CD14-positive monocyte (primary cell): ENCODE results near the gene BRICD5. TPM values are rescaled to one million over a fixed set of nuclear protein-coding genes. Genes with fewer than 3 reads are reported as not detected.
A peak's percentile ranks its signal among the peaks of the same experiment; 100 is the strongest.

Source experiments
- DNase-seq, 3 donors: peaks; one replicate each; pipeline ENCODE4 v3.0.0-alpha.2; 2011 to 2022
- H2AFZ ChIP-seq: 2 replicates; pipeline ENCODE4 v1.6.0; 2012; ENCODE audit warnings: mild to moderate bottlenecking, low read depth, low read length, inconsistent platforms; ENCODE audit not compliant: insufficient read depth, poor library complexity, severe bottlenecking
- H3K27ac ChIP-seq, 2 donors: 1 replicate in 1 of 2; 2 replicates in 1 of 2; pipeline ENCODE4 v1.5.1; 2012 to 2013; ENCODE audit warnings: low read length in 2 of 2, control low read depth in 1 of 2, inconsistent platforms in 1 of 2, low read depth in 1 of 2, mild to moderate bottlenecking in 1 of 2
- H3K27me3 ChIP-seq, 2 donors: one replicate each; pipeline versions ENCODE4 v1.6.0 to v1.6.1; 2011 to 2013; ENCODE audit warnings: low read length in 2 of 2; ENCODE audit not compliant: control insufficient read depth in 2 of 2, insufficient read depth in 2 of 2
- H3K36me3 ChIP-seq, 2 donors: replicated peaks in 1 of 2; 1 replicate in 1 of 2; 2 replicates in 1 of 2; pipeline versions ENCODE4 v1.5.1 to v1.6.1; 2012 to 2013; ENCODE audit warnings: low read length in 2 of 2, control low read depth in 1 of 2, inconsistent platforms in 1 of 2, mild to moderate bottlenecking in 1 of 2; ENCODE audit not compliant: insufficient read depth in 2 of 2, control insufficient read depth in 1 of 2
- H3K4me1 ChIP-seq, 2 donors: 1 replicate in 1 of 2; 2 replicates in 1 of 2; pipeline versions ENCODE4 v1.5.1 to v1.6.1; 2012 to 2013; ENCODE audit warnings: low read length in 2 of 2, control low read depth in 1 of 2, inconsistent platforms in 1 of 2, mild to moderate bottlenecking in 1 of 2, moderate library complexity in 1 of 2; ENCODE audit not compliant: insufficient read depth in 2 of 2, control insufficient read depth in 1 of 2
- H3K4me2 ChIP-seq: replicated peaks from 2 replicates; pipeline ENCODE3; 2012; ENCODE audit warnings: low read length, moderate library complexity, mild to moderate bottlenecking; ENCODE audit not compliant: poor library complexity, severe bottlenecking; ENCODE audit errors: extremely low read depth
- H3K4me3 ChIP-seq, 3 experiments: fragments of 200-600 bp in 1 of 3; sonication (generic) in 1 of 3; replicated peaks in 1 of 3; 1 replicate in 2 of 3; 2 replicates in 1 of 3; pipeline ENCODE4 v1.5.1; 2011 to 2013; ENCODE audit warnings: low read length in 3 of 3, mild to moderate bottlenecking in 3 of 3, control low read depth in 2 of 3, low read depth in 2 of 3, inconsistent platforms in 1 of 3, moderate library complexity in 1 of 3
- H3K79me2 ChIP-seq: 2 replicates; pipeline ENCODE4 v1.6.0; 2012; ENCODE audit warnings: mild to moderate bottlenecking, control low read depth, inconsistent platforms, low read length, moderate library complexity; ENCODE audit not compliant: insufficient read depth
- H3K9ac ChIP-seq: 2 replicates; pipeline ENCODE4 v1.6.0; 2017; ENCODE audit warnings: low read length, mild to moderate bottlenecking; ENCODE audit not compliant: insufficient read depth, poor library complexity, severe bottlenecking
- H3K9me3 ChIP-seq, 2 donors: replicated peaks in 1 of 2; 1 replicate in 1 of 2; 2 replicates in 1 of 2; pipeline versions ENCODE4 v1.5.1 to v1.6.1; 2012 to 2013; ENCODE audit warnings: low read length in 2 of 2, control low read depth in 1 of 2; ENCODE audit not compliant: control insufficient read depth in 1 of 2, insufficient read depth in 1 of 2
- H4K20me1 ChIP-seq: 2 replicates; pipeline ENCODE4 v1.6.0; 2012; ENCODE audit warnings: mild to moderate bottlenecking, low read length, control low read depth, moderate library complexity; ENCODE audit not compliant: insufficient read depth
- H3K27ac Mint-ChIP-seq, 7 donors: one replicate each; pipeline ENCODE4 v1.8.0; 2020; ENCODE audit warnings: mild to moderate bottlenecking in 7 of 7, mixed read lengths in 7 of 7, moderate library complexity in 6 of 7, inconsistent platforms in 2 of 7
- H3K27me3 Mint-ChIP-seq, 3 donors: one replicate each; pipeline ENCODE4 v1.8.0; 2021 to 2022; ENCODE audit warnings: low read depth in 3 of 3, mild to moderate bottlenecking in 3 of 3, mixed read lengths in 3 of 3, moderate library complexity in 3 of 3, inconsistent platforms in 1 of 3
- H3K36me3 Mint-ChIP-seq, 2 donors: one replicate each; pipeline ENCODE4 v1.8.0; 2020; ENCODE audit warnings: mixed read lengths in 2 of 2, inconsistent platforms in 1 of 2, mild to moderate bottlenecking in 1 of 2
- H3K4me1 Mint-ChIP-seq: one replicate; pipeline ENCODE4 v1.8.0; 2020; ENCODE audit warnings: mild to moderate bottlenecking, mixed read lengths
- H3K4me3 Mint-ChIP-seq, 2 donors: one replicate each; pipeline ENCODE4 v1.8.0; 2020; ENCODE audit warnings: mild to moderate bottlenecking in 2 of 2, mixed read lengths in 2 of 2, moderate library complexity in 1 of 2
- H3K9me3 Mint-ChIP-seq, 7 donors: one replicate each; pipeline ENCODE4 v1.8.0; 2020 to 2022; ENCODE audit warnings: mixed read lengths in 7 of 7, mild to moderate bottlenecking in 6 of 7, moderate library complexity in 6 of 7, inconsistent platforms in 2 of 7
- CTCF ChIP-seq: fragments of 200-600 bp; IDR thresholded peaks from one replicate; pipeline ENCODE4 v1.8.0; 2022; ENCODE audit warnings: antibody characterized with exemption, mild to moderate bottlenecking
- WGBS: methylation state at CpG from one replicate; pipeline ENCODE4 v1.1.5; 2013; ENCODE audit warnings: missing lambda C conversion rate; ENCODE audit not compliant: insufficient coverage; 5-methylcytosine and 5-hydroxymethylcytosine counted together
- intact Hi-C, 2 donors: fragments of 100-400 bp; cut with micrococcal nuclease; formaldehyde crosslinking; loops; one replicate each; pipeline versions ENCODE4 v1.15.0 to v1.15.1; 2023
- polyA plus RNA-seq, 3 donors: library from polyadenylated mRNA; depleted of rRNA in 1 of 3; unstranded in 2 of 3; stranded (reverse) in 1 of 3; fragments of 300-500 nt in 2 of 3; fragments of >200 nt in 1 of 3; fragmentation: Illumina TruSeq in 2 of 3; gene quantifications; 1 replicate in 2 of 3; 2 replicates in 1 of 3; pipeline ENCODE4 v1.2.3, GENCODE V29; 2012 to 2021

Gene BRICD5
- polyA plus RNA-seq, 3 donors, result 8.8 TPM; not detected in 2

GRCh38 chr16:2229091-2229490 lies 18.4 kb upstream of the BRICD5 start:
- Mint-ChIP-seq H3K9me3 (no peaks in the 10 kb centered on the region), H3K4me1 (peaks cover 21% of the 10 kb centered on the region), H3K4me3 (no peak overlapping the region), H3K36me3 (peaks cover 40 to 63% of the 10 kb centered on the region in 2 donors), H3K27me3 (peaks cover 1 to 3% (median 2%) of the 10 kb centered on the region in 3 donors), H3K27ac (no peak overlapping the region)
- TF ChIP-seq CTCF, result no peak
- intact Hi-C loops, result no loop called here
- Histone ChIP-seq H3K27ac (no peak overlapping the region), H3K27me3 (no peaks in the 10 kb centered on the region), H3K4me1 (peaks cover 7 to 9% of the 10 kb centered on the region in 2 donors), H3K36me3 (peaks cover 58 to 72% of the 10 kb centered on the region in 2 donors), H4K20me1 (peaks cover 16% of the 10 kb centered on the region), H3K4me2 (no peak overlapping the region), H2AFZ (no peak overlapping the region), H3K79me2 (peaks cover 37% of the 10 kb centered on the region), H3K9ac (no peak overlapping the region), H3K9me3 (no peaks in the 10 kb centered on the region), H3K4me3 (no peak overlapping the region)
- 97% methylated on average over 6 of the region's 12 CpGs for WGBS
- DNase-seq, result no peak

- Histone ChIP-seq H3K79me2 (peaks cover 42% of the 10 kb centered on the region), H3K36me3 (peaks cover 50 to 64% of the 10 kb centered on the region in 2 donors), H3K4me1 (peaks cover 10 to 14% of the 10 kb centered on the region in 2 donors), H3K4me2 (no peak overlapping the region), H3K27ac (no peak overlapping the region), H2AFZ (no peak overlapping the region), H3K9me3 (no peaks in the 10 kb centered on the region), H3K27me3 (no peaks in the 10 kb centered on the region), H3K9ac (no peak overlapping the region), H3K4me3 (no peak overlapping the region), H4K20me1 (peaks cover 15% of the 10 kb centered on the region)
- DNase-seq, result no peak
- 98% methylated on average over 19 of the region's 25 CpGs for WGBS
- TF ChIP-seq CTCF, result no peak
- Mint-ChIP-seq H3K4me3 (no peak overlapping the region), H3K27ac (peak overlapping the region in 1 of 7 donors; percentile 12), H3K36me3 (peaks cover 34 to 57% of the 10 kb centered on the region in 2 donors), H3K4me1 (peaks cover 22% of the 10 kb centered on the region), H3K9me3 (no peaks in the 10 kb centered on the region), H3K27me3 (peaks cover 0 to 2% (median 0%) of the 10 kb centered on the region in 3 donors)
- intact Hi-C loops, result no loop called here
Measured at GRCh38 chr16:2228161-2228824, 17.6 kb upstream of the BRICD5 start.
